Stimulated activated CD8-positive, alpha-beta memory T cell treated with anti-CD3 and anti-CD28 coated beads, Interleukin-2, amount 100 ng/mL, for 48 hours (primary cell): ENCODE measurements around the gene RELN.

Source experiments
- DNase-seq, 2 donors: peaks; one replicate each; pipeline ENCODE4 v3.0.0-alpha.2; 2020; ENCODE audit warnings: low read depth in 2 of 2

The RELN gene

DNA sequence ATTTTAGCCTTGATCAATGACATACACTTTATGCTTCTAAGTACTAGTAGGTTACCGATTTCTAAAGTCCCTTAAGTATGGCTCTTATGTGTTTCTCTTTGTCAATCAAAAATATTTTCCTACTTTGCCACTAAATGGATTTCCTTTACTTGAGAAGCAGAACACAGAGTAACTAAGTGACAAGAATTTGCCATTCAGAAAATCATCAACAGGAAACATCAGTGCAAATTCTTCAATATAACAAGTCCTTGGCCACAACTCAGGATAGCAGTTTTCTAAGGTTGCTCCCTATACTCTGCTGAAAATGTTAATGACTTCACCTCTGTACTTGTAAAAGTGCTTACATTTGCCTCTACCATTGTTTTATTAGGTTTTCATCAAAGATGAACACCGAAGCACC is 303.8 kb downstream of the RELN start:
- DNase-seq: no peak

- no peak for DNase-seq
Observed at GRCh38 chr7:103683348-103683747, 306.1 kb downstream of the RELN start.

- DNase-seq: no peak
Observed at GRCh38 chr7:103680161-103681144, 309.0 kb downstream of the RELN start.

DNA sequence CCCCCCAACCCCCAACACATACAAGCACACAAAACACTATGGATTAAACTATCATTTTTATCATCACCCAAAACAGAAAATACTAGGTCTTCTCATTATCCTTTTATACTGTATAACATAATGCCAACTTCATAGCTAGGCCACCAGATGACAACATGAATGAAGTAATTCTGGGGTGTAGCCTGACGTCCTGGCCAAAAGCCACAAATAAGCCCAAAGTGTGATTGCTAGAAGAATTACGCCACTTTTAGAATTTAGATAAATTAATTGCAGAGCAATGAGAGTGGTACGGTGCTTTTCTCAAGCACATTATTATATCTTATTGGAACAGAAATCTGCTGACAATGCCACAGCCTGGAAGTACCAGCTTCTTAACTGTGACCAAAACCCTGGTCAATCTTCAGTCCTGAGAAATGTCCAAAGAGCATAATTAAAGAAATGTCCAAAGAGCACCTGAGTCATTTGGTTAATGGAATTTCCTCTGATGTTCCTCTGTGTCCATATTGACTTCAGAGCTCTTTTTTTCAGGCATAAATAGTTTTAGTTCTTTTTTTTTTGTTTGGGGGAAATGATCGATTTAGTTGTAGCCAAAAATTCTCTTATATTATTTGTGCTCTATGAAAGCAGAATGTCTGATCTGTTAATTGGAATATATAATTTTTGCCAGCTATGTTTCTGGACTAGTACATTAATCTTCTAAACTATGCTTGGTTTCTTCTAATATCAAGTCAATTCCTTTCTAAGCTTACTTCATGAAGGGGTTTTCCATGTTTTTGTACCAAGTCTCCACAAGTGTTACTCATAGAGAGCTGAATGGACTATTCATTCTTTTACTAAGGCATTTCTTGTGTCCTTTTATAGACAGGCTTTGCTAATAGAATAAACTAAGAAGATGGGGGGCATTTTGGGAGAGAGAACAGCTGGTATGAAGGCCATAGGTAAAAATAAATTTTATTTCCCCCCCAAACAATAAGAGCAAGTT is 310.0 kb downstream of the RELN start:
- DNase-seq: no peak

DNA sequence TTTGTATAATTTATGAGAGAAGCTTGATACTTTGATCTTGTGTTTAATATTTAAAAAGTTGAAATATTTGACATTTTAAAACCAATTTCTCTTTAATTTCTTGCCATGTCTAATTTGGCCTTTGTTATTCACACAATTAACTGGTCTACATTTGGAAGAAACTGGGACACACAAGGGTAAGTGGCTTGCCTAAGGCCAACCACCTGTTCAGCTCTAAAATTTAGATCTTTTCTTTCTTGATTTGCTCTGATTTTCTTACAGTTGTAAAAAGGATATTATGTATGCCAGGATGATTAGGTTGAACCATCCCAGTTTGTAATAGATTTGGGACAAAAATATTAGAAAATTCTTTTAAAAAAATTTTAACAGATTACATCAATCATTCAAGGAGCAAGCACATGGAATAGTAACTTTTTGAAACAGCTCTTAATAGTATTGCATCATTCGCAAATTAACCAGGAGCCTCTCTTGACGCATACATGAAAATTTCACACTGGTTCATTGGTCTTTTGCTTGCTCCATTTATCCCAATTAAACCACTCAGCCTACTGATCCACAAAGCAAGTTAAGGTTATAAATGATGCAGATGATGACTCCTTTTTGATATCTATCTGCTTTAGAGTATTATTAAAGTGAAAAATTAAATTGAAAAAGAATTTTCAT is 321.0 kb downstream of the RELN start:
- no peak for DNase-seq

DNA sequence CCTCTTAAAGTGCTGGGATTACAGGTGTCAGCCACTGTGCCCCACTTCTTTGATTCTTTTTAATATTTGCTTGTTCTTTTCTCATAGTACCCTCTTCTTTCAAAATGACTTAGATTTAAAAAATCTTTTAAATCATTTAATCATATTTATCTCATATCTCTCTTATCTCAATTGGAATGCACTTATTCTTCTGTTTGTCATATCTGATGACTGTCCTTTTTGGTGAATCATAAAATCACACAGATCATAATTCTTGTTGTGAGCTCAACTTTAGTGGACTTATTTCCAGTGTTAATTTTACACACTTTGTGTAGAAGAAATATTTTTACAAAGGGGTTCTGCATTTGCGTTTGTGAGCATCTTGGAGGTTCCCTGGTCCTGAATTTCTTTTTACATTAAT is 323.1 kb downstream of the RELN start:
- DNase-seq: no peak

DNA sequence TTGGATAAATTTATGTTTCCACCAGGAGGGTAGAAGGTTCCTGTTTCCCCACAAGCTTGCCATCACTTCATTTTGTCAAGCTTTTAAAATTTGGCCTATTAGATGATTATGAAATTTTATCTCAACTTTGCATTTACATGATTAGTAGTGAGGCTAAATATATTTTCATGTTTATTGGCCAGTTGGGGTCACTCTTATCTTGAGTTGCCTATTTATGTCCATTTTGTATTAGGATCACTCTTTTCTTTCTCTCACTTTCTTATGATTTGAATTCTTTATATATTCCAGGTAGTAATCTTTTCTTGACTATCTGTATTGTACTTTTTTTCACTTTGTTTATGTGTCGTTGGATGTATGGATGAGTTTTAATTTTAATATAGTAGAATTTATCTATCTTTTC is 324.9 kb downstream of the RELN start:
- no peak for DNase-seq

DNA sequence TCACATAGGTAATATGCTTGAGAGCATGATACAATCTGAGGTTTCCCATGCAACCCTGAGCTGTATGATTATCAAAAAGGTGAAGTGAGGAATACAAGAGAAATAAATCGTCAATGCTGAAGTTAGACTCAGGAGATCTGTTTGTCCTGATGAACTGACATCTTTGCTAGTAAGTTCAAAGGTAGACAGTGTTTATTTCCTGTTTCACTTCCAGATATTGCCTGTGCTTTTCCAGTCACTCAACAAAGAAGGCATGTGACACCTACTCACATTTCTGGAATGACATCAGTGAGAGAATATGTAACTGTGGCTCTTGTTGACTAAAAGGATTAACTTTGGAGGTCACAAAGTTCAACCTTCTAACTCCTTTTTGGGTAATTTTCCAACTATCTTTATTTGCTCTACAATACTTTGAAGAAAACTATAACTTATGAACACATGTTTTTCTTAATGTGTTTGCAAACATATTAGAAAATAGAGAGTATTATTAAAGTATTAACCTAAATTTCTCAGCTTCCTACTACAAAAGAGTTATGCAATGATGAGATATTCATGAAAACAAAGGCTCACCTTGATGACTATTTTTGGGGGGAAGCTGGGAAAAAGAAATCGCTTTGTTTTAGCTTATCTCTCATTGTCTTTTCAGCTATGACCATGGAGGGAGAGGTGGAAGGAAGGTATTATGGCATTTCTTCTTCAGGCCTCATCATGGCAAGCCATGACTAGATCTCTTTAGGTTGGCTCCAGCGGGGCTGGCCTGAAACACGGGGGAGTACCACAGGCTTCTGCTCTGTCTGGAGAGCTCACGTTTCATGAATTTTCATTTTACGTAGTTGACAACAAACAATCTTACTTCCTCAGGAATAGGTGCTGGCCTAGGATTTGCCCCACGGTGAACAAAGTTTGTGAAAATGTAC is 328.7 kb downstream of the RELN start:
- no peak for DNase-seq

DNA sequence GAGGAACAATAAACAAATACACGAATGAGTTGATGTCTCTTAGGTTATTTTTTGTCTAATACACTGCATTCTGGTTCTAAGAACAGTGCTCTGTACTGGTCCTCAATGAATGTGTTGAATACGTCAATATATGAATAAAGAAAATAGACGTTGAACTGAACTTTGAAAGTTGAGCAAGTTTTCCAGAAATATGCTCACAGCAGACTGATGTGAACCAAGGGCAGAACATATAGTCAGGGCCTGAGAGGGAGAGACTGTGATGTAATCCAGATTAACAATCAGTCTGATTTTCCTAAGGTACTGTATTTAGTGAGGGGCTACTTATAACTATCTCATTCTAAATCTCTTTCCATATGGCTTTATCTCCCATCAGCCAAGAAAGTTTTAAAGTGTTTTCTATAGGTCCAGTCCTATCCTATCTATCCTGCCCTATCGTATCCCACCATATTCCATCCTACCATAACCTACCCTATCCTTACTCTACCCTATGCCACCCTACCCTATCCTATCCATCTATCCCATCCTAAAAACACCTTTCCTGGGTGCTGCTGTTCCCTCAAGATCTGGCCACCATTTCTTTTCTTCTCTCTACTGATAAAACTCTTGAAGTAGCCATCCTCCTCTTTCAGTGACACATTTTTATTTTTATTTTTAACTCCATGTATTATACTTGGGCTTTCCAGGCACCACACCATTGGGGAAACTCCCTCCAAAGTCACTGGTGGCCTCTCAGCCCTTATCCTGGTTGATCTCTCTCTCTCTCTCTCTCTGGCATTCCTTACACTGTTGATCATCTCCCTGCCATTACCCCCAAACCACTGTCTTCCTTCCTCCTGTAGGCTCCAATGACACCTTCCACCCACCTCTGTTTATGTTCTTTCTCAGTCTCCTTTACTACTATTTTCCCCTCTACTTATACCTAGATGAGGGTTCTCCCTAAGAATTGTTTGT is 331.1 kb downstream of the RELN start:
- DNase-seq: no peak

DNA sequence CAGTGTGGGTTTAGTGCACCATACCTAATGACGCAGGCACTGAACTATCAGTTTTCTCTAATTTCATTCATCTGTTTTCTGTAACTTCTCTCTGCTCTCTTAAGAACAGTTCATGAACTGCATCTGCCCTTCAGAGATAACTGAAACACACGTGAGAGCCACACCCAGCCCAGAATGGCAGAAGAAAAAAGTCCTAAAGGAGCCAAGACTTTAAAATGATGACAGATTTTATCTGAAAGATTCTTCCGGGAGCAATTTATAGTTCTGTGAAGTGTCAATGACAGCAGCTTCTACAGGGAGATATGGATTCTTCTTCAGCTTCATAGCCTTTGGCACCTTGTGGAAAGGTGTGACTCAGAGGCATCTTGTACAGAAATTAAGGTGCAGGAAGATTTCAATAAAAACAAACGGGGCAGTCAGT is 332.0 kb downstream of the RELN start:
- no peak for DNase-seq

DNA sequence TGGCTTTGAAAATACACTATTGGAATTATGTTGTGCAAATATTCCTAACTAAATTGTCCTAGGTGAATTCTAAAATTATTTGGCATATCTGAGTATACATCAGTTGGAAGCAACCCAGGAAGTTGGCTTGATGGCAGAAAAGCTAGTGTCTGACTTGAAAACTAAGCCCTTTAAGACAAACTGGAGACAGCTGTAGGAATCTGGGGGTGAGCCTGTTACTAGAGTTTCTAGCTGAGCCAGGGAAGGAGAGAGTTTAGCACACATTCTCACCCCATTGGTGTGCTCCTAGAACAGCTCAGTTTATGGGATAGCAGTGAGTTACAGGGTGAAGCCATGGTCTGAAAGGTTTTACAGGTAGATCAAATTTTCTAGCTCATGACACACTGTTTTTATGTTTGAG is 333.2 kb downstream of the RELN start:
- no peak for DNase-seq

DNA sequence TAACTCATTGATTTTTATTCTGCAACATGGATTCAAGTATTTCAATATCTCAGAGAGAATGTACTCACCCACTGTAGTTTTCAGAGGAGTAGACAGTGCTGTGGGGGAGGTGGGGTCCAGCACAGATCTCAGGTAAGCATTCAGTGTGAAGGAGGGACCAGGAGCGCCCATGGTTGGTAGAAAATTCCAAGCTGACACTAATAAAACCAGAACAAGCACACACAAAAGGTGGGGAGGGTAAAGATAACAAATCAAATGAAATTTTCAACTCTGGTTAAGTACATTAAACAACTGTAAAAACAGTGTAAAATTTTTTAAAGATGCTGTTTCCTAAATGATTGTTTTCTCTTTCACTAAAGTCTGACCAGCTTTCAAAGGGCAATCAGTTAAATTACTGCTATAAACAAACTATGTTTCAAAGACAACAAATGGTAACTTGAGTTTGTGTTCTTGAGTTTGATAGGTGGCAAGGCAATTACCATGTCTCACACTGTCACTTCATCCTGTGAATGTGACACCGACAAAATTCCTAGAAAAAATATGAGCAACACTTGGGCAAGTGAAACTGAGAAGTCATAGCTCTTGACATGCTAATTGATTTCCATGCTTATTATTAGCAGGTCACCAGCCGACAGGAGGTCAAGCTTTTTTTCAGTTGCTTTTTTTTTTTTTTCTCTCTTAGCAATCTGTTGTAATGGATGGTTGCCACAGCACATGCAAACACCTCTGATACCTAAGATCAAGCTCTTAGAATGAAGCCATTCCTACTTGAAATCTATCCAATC is 337.7 kb downstream of the RELN start:
- no peak for DNase-seq

DNA sequence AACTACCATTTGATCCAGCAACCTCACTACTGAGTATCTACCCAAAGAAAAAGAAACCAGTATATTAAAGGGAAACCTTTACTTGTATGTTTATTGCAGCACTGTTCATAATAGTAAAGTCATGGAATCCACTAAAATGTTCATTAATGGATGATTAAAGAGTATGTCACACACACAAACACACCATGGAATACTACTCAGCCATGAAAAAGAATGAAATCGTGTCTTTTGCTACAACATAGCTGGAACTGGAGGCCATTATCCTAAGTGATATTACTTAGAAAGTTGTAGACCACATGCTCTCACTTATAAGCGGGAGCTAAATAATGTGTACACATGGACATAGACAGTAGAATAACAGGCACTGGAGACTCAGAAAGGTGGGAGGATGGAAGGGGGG is 340.4 kb downstream of the RELN start:
- no peak for DNase-seq

GRCh38 chr7:103648135-103648534 is 341.3 kb downstream of the RELN start:
- DNase-seq: no peak

- no peak for DNase-seq
Observed at GRCh38 chr7:103644319-103644718, 345.1 kb downstream of the RELN start.

- no peak for DNase-seq
Observed at GRCh38 chr7:103640031-103640779, 349.3 kb downstream of the RELN start.

GRCh38 chr7:103637726-103638125 is 351.7 kb downstream of the RELN start:
- no peak for DNase-seq

GRCh38 chr7:103637094-103637493 is 352.4 kb downstream of the RELN start:
- DNase-seq: no peak
